DND-41 (cell line): Measurements from ENCODE around the gene SPAG5.
A peak's percentile ranks its signal among the peaks of the same experiment; 100 is the strongest.

ENCODE experiments used
- ATAC-seq: fragments of 200-7000 bp; cut with Tn5 transposase; 3 replicates; pipeline ENCODE4 v1.9.1; 2021; ENCODE audit warnings: low read depth; ENCODE audit not compliant: insufficient read depth
- DNase-seq: peaks from one replicate; pipeline ENCODE4 v3.0.0-alpha.2; 2020
- H2AFZ ChIP-seq: 2 replicates; pipeline ENCODE4 v1.6.0; 2012; ENCODE audit warnings: low read depth, low read length
- H3K27ac ChIP-seq: 2 replicates; pipeline ENCODE4 v1.5.1; 2012; ENCODE audit warnings: low read length, inconsistent platforms
- H3K27me3 ChIP-seq: fragments of 200-600 bp; sonication (generic); 2 replicates; pipeline ENCODE4 v1.6.0; 2012; ENCODE audit warnings: low read length, mild to moderate bottlenecking, inconsistent platforms; ENCODE audit not compliant: insufficient read depth, poor library complexity
- H3K36me3 ChIP-seq: 2 replicates; pipeline ENCODE4 v1.5.1; 2012; ENCODE audit warnings: low read length, inconsistent platforms; ENCODE audit not compliant: insufficient read depth
- H3K4me1 ChIP-seq: 2 replicates; pipeline ENCODE4 v1.5.1; 2012; ENCODE audit warnings: mild to moderate bottlenecking, low read length; ENCODE audit not compliant: insufficient read depth
- H3K4me2 ChIP-seq: 2 replicates; pipeline ENCODE4 v1.6.0; 2012; ENCODE audit warnings: mild to moderate bottlenecking, moderate library complexity, low read length, inconsistent platforms; ENCODE audit not compliant: insufficient read depth
- H3K4me3 ChIP-seq, 2 experiments: fragments of 200-600 bp in 1 of 2; shearing (Covaris generic) in 1 of 2; 2 replicates each; pipeline ENCODE4 v1.5.1; 2012 to 2016; ENCODE audit warnings: inconsistent platforms in 2 of 2, low read length in 2 of 2, mild to moderate bottlenecking in 2 of 2, low read depth in 1 of 2, moderate library complexity in 1 of 2
- H3K79me2 ChIP-seq: 2 replicates; pipeline ENCODE4 v1.6.0; 2012; ENCODE audit warnings: low read length, inconsistent platforms; ENCODE audit not compliant: insufficient read depth
- H3K9ac ChIP-seq: 2 replicates; pipeline ENCODE4 v1.6.0; 2012; ENCODE audit warnings: low read depth, mild to moderate bottlenecking, inconsistent platforms, low read length, moderate library complexity
- H3K9me3 ChIP-seq: 2 replicates; pipeline ENCODE4 v1.5.1; 2012; ENCODE audit warnings: low read length, moderate library complexity, mild to moderate bottlenecking, inconsistent platforms; ENCODE audit not compliant: insufficient read depth, severe bottlenecking
- H4K20me1 ChIP-seq: 2 replicates; pipeline ENCODE4 v1.6.0; 2012; ENCODE audit warnings: low read length; ENCODE audit not compliant: insufficient read depth
- CTCF ChIP-seq: IDR thresholded peaks from 2 replicates; pipeline ENCODE4 v1.5.1; 2012; ENCODE audit warnings: borderline replicate concordance, low read length, moderate library complexity, mild to moderate bottlenecking; ENCODE audit not compliant: poor library complexity, severe bottlenecking; ENCODE audit errors: extremely low read depth
- EZH2 ChIP-seq: IDR thresholded peaks from 3 replicates; pipeline ENCODE4 v1.6.1; 2012; ENCODE audit warnings: borderline replicate concordance, low read depth, mild to moderate bottlenecking, moderate library complexity, low read length, inconsistent platforms; ENCODE audit not compliant: severe bottlenecking

The SPAG5 gene

GRCh38 chr17:28553000-28553505, 45.8 kb downstream of the SPAG5 start:
- Histone ChIP-seq H3K9ac (peak overlapping the region; percentile 79; the same call in 1 of the 2 replicates), H3K27me3 (no peaks in the 10 kb centered on the region), H3K4me2 (peak overlapping the region; percentile 93), H4K20me1 (0 out of 2 replicates have a peak, but pooled peaks cover 8% of the 10 kb centered on the region), H3K79me2 (no peaks in the 10 kb centered on the region), H3K9me3 (no peaks in the 10 kb centered on the region), H3K27ac (no peak overlapping the region), H3K36me3 (peaks cover 44% of the 10 kb centered on the region), H3K4me3 (peak overlapping the region in 1 of 2 experiments; percentile 80; a peak in 2 of 4 replicates), H2AFZ (peak overlapping the region; percentile 65), H3K4me1 (peaks cover 36% of the 10 kb centered on the region)
- DNase-seq (no peak), ATAC-seq (no peak)
- no peak for TF ChIP-seq EZH2
- no peak for TF ChIP-seq CTCF

GRCh38 chr17:28552176-28552999, 46.4 kb downstream of the SPAG5 start, which contains the start of gene UNC119:
TSS of gene UNC119 (minus strand) at chr17:28552624. CDS start at chr17:28552557, 67 bp downstream.
- DNase-seq, result peak; percentile 82
- Histone ChIP-seq H3K27me3 (no peaks in the 10 kb centered on the region), H4K20me1 (0 out of 2 replicates have a peak, but pooled peaks cover 11% of the 10 kb centered on the region), H3K9ac (peak within 1 kb of the TSS; percentile 79), H3K79me2 (no peaks in the 10 kb centered on the region), H3K27ac (peak within 1 kb of the TSS; percentile 45), H3K4me3 (peak within 1 kb of the TSS; percentile 65 to 80; a peak in 3 of 4 replicates), H3K4me2 (peak within 1 kb of the TSS; percentile 93), H3K4me1 (peaks cover 36% of the 10 kb centered on the region), H3K9me3 (no peaks in the 10 kb centered on the region), H3K36me3 (peaks cover 38% of the 10 kb centered on the region), H2AFZ (peak within 1 kb of the TSS; percentile 81)
- peak; percentile 94 for ATAC-seq
- TF ChIP-seq EZH2 (no peak), CTCF (no peak)

- H2AFZ ChIP-seq, result no peak overlapping the region
Observed at GRCh38 chr17:28551421-28552175, 47.2 kb downstream of the SPAG5 start.

More at GRCh38 chr17:28551421-28552175, 47.2 kb downstream of the SPAG5 start:
- peak overlapping the region; percentile 42; the same call in 1 of the 2 replicates for H3K27ac ChIP-seq
- H3K27me3 ChIP-seq, result no peaks in the 10 kb centered on the region
- TF ChIP-seq CTCF, result no peak
- TF ChIP-seq EZH2, result no peak
- peaks cover 36% of the 10 kb centered on the region for H3K4me1 ChIP-seq
- no peaks in the 10 kb centered on the region for H3K9me3 ChIP-seq
- peak overlapping the region; percentile 65 to 80; a peak in 3 of 4 replicates for H3K4me3 ChIP-seq
- 0 out of 2 replicates have a peak, but pooled peaks cover 11% of the 10 kb centered on the region for H4K20me1 ChIP-seq
- H3K36me3 ChIP-seq, result peaks cover 35% of the 10 kb centered on the region
- DNase-seq (no peak), ATAC-seq (peak; percentile 4; the same call in 1 of the 3 replicates)
- peak overlapping the region; percentile 93 for H3K4me2 ChIP-seq
- no peaks in the 10 kb centered on the region for H3K79me2 ChIP-seq
- peak overlapping the region; percentile 79 for H3K9ac ChIP-seq
